Astrocyte (in vitro differentiated cells and primary cell): ENCODE results near the gene DNER.

Source experiments
- CTCF ChIP-seq: IDR thresholded peaks from 2 replicates; pipeline ENCODE4 v1.5.1; 2011; ENCODE audit warnings: low read depth, mild to moderate bottlenecking, inconsistent platforms, low read length, moderate library complexity; ENCODE audit not compliant: insufficient read depth
- EZH2 ChIP-seq: IDR thresholded peaks from 2 replicates; pipeline ENCODE4 v1.6.1; 2012; ENCODE audit warnings: mild to moderate bottlenecking, low read length, inconsistent platforms; ENCODE audit not compliant: insufficient read depth

DNA sequence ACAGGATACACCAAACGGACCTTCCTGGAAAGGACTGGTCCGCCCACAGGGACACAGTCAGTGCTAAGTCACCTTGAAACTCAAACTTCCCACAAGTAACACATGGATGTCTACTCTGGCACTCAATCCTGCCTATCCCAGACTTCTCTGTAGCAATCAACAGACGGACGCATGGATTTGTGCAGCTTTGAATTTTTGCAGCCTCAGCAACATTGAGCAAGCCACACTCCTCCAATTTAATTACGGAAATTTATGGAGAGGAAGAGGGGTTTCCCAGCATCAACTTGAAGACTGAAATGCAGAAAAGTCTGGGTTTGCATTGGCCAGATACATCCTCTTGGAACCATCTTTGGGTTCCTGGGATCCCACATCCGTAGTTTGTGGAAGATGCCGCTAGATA lies 26.2 kb downstream of the DNER start:
- TF ChIP-seq EZH2 = no peak
- no peak for TF ChIP-seq CTCF
